ENCODE results near the gene AHNAK2.

DNA sequence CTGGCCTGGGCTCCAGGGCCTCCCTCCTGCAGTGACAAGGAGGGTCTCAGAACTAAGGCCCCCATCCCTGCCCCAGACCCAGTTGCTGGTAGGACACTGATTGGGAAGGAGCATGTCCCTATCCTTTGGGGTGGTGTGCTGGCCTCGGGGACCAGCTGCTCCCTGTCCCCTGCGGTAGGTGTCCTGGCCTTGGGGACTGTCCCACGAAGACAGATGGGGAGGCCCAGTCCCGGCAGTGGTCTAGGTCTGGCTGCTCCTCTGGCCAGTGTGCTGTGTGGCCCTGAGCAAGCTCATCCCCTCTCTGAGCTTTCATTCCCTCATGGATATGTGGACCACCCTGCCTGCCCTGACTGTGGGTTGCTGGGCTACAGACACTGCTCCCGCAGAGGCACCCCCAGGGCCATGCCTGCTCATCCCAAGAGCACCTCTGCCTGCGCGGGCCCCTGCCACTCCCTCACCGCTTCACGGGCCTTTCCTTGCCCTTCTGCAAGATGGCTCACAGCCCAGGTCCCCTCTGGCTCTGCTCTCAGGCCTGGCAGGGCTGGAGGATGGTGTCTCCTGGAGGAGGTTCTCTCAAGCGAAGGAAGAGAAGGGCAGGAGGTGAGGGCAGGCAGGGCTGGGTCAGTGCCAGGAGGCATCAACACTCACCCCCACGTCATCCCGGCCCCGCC lies 12.5 kb downstream of the AHNAK2 start:
- TF ChIP-seq POLR2A (IDR thresholded peaks at IDR 0.05) = no peak
- TF ChIP-seq, protein P1, sequence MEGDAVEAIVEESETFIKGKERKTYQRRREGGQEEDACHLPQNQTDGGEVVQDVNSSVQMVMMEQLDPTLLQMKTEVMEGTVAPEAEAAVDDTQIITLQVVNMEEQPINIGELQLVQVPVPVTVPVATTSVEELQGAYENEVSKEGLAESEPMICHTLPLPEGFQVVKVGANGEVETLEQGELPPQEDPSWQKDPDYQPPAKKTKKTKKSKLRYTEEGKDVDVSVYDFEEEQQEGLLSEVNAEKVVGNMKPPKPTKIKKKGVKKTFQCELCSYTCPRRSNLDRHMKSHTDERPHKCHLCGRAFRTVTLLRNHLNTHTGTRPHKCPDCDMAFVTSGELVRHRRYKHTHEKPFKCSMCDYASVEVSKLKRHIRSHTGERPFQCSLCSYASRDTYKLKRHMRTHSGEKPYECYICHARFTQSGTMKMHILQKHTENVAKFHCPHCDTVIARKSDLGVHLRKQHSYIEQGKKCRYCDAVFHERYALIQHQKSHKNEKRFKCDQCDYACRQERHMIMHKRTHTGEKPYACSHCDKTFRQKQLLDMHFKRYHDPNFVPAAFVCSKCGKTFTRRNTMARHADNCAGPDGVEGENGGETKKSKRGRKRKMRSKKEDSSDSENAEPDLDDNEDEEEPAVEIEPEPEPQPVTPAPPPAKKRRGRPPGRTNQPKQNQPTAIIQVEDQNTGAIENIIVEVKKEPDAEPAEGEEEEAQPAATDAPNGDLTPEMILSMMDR (IDR thresholded peaks at IDR 0.05) = no peak

Data from body of pancreas (tissue), 4 donors.